Stimulated activated CD4-positive, alpha-beta T cell treated with anti-CD3 and anti-CD28 coated beads, Interleukin-1b, Interleukin-23, amount 100 ng/mL, for 24 hours (primary cell): Measurements from ENCODE around the gene CLIP2.
A peak's percentile ranks its signal among the peaks of the same experiment; 100 is the strongest.

ENCODE experiments used
- DNase-seq, 4 experiments: peaks; one replicate each; pipeline ENCODE4 v3.0.0-alpha.2; 2020; ENCODE audit warnings: low read depth in 4 of 4, low spot score in 1 of 4

CLIP2 gene

DNA sequence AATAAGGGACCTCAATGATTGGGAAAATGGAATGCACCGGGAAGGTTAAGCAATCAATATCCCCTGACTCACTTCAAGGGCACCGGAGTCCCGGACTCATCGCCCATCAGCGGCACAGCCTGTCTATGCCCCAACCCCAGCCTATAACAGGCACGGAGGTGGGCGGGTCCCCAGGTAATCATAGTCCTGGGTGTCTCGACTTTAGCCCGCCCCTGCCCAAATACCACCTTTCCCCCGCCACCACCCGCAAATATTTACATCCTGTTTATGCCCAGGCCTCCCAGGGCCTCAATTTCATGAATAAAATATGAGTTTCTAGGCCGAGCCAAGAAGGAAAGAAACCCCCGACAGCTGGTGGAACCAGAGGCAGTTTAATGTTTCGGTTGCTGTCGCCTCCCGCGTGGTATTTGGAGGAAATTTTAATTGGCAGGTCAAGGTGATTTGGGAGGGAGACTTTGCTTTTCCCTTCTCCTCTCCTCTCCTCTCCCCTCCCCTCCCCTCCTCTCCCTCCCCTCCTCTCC is 19.4 kb upstream of the CLIP2 start:
- peak in 2 of 4 experiments; percentile 26 to 29 for DNase-seq

DNA sequence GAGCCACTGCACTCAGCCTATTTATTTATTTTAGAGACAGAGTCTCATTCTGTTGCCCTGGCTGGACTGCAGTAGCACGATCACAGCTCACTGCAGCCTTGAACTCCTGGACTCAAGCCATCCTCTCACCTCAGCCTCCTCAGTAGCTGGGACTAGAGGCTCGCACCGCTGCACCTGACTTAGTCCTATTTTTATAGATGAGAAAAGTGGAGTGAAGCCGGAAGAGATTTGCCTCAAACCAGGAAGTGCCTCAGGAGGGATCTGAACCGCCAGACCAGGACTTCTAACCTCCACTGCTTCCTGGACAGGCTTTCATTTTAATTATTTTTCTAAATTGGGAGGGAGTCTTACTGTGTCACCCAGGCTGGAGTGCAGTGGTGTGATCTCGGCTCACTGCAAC is 17.5 kb upstream of the CLIP2 start:
- DNase-seq = no peak

DNA sequence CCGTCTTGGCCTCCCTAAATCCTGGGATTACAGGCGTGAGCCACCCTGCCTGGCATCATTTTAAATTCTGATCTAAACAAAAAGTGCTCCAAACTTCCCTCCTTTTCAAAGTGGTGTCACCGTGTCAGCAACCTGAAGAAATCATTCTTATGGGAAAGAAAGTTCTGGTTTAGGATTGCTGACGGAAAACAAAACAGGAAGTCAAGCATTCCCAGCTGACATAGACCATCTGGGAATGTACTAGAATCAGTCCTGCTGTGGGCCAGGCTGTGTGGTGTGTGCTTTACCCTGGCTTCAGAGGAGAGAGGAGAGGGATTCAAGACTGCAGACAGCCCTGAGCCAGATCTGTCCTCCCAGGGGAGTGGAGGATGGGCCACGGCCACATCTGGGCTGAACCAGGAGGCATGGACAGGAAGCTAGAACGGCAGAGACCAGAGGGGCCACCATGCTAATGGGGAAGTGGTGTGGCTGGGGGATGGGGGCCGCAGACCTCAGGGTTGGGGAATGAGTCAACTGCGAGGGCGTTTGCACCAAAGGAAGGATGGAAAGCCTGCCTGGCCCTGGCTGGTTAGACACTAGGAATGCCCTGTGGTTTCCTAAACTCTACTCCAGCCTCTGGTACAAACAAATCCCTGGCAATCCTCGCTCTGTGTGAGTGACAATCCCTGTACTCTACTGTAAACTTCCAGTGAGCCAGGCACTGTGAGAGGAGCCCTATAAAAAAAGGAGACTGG is 16.7 kb upstream of the CLIP2 start:
- DNase-seq = no peak

DNA sequence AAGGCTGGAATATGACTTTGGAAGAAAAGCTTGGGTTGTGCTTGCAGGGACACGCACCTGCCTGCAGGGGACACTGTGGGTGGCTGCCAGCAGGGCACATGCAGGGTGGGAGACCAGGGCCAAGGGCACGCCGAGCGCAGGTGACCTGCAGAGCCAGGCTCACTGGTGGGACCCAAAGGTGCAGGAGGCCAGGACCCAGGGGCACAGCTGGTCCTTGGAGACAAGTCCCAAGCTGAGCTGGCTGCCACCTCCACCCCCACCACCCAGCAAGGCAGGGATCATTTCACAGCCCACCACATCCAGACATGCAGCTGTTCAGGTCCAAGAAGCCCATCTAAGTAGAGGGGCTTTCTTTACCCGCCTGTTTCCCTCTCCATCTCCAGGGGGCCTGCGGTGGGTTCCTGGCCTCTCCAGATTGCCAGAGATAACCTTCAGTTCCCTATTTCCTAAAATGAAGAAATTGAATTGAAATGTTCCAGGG is 13.8 kb upstream of the CLIP2 start:
- DNase-seq = no peak

DNA sequence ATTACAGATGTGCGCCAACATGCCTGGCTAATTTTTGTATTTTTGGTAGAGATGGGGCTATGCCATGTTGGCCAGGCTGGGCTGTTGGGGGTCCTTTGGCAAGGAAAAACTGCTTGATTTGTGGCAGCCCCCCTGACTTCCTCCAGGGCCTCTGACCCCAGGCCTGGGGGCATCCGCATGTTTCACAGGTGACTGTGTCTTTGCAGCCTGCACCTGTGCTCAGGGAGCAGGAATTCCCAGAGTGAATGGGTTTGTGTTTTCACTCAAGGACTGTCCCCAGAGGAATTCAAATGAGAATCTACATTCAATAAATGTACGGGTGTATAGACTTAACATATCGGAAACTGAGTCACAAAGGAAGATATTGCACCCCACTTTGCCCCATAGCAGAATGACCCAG is 11.6 kb upstream of the CLIP2 start:
- no peak for DNase-seq

DNA sequence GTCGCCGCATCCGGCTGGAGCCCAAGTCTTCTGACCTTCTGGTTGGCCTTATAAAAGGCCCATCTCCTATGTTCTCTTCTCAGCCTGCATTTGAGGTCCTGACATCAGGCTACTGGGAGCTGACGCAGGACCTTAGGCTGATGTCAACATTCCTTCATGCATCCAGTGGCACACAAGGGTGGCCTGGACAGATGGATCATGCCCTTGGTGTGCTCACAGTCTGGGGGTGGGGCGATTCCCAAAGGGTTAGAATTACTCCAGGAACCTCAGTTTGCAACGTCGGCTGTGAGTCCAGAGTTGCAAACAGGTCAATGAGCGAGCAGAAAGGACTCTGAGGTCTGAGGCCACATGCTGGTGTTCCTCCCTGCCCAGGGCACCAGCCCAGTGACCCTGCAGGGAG is 8.2 kb upstream of the CLIP2 start:
- no peak for DNase-seq

DNA sequence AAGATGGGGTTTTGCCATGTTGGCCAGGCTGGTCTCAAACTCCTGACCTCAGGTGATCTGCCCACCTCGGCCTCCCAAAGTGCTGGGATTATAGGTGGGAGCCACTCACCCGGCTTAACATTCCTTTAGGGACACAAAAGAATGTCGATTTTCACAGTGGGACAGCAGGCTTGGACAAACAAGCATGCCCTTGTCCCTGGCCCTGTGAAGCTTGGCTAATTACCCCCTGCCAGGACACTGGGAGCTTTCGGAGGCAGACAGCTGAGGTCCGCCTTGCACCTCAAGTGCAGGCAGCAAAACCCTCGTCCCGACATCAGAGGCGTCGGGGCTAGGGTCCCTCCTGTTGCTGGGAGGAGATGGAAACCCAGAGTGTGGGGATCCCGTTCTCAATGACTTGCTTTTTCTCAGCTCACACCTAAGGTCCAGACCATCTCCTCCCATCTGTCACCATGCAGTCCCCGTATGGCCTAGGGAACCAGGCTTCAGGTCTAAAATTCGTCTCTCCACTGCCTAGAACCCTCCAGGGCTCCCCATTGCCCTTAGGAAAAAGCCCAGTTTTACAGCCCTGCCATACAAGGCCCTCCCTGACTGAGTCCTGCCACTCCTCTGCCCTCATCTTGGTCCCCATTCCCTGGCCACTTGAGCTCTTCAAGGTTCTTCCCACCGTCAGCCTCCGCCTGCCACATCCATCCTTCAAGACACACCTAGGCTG is 6.3 kb upstream of the CLIP2 start:
- DNase-seq = no peak

DNA sequence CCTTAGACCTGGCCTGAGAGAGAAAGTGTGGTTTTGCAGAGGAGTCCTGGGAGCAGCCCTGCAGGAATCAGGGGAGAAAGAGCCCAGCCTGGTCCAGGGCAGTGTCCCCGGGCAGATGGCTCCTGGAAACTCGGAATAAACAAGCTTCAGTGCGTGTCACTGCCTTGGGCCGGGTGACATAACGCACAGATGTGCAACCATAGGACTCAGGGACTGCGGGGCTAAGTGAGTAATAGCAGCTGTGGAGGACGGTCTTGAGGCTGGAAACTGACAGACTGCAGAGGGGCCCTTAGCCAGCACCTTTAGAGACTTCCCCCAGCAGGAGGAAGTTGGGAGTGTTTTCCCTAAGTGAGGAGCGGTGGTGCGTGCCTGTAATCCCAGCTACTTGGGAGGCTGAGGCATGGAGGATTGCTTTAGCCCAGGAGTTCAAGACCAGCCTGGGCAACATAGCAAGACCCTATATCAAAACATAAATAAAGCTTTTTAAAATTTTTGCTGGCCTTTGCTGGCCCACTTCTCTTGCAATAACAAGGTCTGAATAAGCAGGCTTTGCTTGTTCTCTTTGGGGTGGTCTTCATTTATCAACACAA is 5.3 kb upstream of the CLIP2 start:
- no peak for DNase-seq

DNA sequence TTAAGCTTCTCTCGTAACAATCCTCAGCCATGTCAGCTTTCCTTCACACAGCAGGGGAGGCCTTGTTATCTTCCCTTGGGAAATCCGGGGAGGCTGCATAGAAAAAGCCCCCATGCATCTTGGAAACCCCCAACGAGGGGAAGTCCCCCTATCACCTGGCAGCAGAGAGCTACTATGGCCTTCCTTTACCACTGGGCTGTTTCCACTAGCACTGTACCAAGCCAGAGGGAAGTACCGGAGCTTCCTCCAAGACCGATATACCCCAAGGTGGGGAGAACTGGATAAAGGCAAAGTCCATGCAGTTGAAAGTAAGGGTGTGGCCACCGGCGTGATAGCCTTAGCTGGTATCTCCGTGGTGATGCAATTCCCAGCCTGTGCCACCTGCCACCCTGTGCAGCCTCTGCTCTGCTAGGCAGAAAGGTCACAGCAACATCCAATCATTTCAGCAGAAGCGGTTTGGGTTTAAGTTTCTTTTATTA is 4.4 kb upstream of the CLIP2 start:
- DNase-seq = no peak

DNA sequence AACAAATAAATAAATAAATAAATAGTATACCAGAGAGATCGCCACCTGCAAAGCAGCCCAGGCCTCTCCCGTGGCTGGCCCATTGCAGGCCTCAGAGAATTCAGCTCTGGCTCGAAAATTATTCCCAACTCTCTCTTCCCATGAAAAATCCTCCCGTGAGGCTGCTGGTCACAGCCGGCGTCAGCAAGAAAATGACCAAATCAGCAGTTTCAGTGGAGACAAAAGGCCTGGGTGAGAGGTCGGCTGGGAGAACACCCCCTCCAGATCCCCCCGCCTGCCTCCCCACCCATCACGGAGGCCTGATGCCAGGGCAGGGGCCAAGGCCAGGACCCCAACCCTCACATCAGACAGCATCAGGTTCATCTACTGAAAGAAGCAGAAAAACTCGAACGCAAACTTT is 3.1 kb upstream of the CLIP2 start:
- DNase-seq = no peak

DNA sequence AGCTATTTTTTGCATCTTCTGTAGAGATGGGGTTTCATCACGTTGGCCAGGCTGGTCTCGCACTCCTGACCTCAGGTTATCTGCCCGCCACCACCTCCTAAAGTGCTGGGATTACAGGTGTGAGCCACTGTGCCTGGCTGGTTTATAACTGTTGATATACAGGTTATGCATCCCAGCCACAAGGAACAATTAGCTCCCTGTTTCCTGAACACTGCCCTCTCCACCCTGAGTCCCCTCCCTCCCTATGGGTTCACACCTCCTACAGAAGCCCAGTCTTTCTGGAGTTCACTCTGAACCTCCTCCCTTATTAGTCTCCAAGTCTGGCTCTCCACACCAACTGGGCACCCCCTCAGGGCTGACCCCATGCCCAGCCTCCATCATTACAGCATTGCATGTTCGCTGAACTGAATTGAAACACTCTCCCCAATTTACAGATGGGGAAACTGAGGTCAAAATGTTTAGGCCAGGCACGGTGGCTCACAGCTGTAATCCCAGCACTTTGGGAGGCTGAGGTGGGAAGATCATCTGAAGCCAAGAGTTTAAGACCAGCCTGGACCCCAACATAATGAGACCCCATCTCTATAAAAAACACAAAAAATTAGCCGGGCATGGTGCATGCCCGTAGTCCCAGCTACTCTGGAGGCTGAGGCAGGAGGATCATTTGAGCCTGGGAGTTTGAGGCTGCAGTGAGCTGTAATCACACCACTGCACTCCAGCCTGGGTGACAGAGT is 1.7 kb upstream of the CLIP2 start:
- no peak for DNase-seq

DNA sequence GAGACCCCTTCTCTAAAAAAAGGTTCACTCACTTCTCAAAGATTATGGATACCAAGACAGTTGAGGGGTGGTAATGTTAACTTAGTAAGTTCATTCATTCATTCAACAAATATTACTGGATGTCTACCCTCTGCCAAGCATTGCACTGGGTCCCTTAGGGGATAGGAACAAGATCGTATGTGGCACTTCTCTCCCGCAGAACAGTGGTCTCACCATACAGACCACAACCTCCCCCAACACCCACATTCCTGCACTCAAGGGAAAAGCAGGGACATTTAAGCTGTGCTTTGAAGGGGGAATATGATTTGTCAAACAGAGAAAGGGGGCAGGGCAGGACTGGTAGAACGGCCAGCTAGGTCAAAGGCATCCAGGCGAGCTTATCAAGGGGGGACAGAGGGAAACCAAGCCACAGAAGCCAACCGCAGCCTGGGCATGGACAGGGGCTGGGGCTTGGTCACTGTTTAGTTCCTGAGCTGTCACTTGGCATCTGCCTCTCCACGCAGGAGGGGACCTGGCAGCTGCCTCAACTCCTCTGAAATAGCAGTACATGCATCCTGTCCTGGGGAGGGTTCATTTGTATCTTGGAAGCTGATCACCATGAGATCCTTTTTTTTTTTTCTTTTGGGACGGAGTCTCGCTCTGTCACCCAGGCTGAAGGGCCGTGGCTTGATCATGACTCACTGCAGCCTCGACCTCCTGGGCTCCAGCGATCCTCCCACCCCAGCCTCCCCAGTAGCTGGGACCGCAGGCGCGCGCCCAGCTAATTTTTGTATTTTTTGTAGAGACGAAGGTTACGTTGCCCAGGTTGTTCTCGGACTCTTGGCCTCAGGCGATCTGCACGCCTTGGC is 949 bp upstream of the CLIP2 start:
- no peak for DNase-seq

DNA sequence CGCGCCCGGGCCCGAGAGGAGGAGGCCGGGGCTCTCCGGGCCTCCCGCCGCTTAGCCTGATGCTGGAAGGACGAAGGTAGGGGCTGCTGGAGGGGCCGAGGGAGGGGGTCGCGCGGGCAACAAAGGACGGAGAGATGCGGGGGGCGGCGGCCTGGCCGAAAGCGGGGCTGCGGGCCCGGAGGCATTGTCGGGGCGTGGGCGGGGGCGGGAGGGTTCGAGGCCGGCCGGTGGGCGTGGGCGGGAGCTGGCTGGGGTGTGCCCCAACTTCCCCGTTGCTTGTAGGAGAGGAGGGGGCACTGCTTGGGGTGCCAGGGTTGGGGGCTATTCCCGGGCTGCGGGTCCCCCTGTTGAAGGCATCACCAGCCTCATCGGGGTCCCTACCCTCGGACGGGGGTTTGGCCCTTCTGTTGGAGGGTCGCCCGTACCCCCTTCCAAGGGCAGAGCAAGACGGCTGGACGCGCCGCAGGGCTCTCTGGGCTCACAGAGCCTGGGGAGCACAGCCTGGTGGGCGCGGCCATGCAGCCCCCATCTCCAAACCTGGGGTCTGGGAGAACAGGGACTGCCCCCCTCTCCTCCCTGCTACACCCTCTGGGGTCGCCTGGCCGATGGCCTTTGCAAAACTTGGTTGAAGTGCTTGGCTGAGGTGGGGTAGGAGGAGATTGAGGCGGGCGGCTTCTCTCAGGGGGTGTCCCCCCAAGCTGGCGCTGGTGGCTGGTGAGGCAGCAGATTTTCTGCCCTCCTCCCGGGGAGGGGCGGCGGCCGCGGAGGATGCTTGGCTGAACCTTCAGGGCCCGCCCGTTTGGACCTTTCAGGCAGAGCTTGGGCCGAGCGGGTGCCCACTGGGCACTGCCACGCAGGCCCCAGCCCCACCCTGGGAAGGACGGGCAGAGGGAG is 699 bp downstream of the CLIP2 start:
- DNase-seq = no peak

DNA sequence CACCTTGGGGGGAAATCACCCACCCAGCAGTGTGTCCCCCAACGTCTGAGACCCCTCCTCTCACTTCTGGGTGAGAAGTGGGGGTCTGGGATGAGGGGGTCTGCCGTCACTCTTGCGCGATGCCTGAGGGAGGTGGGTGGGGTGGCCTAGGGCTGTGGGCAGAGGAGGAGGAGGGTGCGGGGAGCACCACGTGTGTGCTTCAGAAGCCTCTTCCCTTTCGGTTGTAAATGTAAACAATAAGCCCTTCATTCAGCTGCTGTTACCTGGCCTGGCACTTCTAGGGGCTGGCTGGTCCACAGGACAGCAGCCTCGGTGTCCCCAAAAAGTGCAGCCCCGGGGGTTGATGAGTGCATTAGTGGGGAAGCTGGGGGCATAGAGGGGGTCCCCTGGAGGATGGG is 1.3 kb downstream of the CLIP2 start:
- no peak for DNase-seq

DNA sequence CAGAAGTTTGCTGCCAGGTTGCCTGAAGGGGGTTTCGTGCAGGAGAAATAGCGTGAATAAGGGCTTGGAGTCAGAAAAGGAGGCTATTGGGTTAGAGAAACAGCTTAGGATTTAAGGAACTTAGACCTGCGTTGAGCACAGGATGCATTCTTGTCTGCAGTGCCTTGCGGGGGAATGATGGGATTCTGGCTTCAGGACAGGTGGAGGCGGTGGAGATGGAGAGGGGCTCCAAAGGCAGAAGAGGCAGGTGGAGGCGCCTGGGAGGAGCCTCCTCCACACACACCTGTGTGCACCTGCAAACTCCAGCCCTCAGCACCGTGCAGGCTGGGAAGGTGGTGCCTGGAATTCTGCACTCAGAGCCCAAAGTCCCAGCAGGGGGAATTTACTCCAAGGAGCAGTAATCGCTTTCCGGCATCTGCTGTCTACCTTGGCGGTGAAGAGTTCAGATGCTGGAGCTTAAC is 1.8 kb downstream of the CLIP2 start:
- no peak for DNase-seq

DNA sequence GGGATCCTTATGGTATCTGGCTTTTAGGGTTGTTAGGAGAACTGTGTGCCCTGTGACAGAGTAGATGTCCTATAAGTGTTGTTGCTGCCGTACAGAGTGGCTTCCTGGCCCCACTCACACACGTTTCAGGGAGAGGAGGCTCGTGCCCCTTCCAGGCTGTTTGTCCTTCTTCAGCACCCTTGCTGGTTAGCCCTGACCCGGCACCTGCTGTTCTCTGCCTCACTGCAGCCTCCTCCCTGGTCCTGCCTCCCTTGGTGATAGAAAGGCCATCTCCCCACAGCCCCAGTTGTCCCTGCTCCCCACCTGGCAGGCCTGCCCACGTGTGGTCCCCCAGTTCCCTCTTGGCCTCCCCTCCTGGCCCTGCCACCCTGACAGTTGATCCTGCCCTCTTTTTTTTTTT is 2.3 kb downstream of the CLIP2 start:
- no peak for DNase-seq

DNA sequence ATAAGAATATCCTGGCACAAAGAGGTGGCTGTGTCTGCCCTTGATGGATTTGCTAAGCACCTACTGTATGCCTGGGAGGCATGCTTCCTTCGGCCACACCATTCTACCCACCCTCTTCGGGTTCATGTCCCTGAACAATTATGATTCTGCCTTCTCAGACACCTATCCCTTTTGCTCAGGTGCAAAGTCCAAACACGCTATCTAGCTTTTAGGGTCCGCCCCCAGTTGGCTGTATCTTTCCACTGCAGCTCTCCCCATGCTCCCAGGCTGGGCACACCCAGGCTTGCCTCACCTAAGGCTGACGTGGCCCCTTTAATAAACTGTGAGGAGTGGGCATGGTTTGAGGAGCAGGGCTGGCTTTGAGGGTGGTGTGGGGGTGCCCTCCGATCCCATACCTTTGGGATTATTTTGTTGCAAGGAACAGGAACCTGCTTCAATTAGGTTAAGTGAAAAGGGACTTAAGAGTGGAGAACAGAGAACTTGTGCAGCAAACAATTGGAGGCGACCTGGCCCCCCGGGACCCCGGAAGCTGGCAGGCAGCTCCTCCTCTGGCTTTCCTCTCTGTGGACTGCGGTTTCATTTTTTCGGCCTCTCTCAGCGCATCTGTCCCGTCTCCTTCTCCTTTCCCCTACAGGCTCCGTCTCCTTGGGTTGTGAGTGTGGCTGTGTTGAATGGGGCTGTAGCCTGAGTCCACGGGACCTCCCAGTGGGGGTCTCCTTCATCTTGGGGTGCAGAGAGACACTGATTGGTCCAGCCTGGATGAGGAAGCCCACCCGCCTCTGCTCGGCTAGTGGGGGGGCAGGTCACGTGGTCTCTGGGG is 3.8 kb downstream of the CLIP2 start:
- DNase-seq = no peak

DNA sequence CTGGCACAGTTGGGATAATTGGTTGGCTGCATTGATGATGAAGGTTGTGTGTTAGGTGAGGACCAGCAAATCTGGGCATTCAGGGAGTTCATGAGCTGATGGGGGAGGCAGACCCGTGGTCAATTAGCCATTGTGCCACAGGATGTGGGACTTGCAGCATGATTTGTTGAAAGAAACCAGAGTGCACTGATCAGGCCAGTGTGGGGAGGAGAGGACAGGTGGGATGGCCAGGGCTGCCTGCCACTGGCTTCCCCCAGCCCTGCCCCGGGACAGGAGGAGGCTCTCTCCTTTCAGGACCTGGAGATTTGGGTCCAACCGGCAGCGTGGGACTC is 4.3 kb downstream of the CLIP2 start:
- no peak for DNase-seq
